22Rv1 (cell line): ENCODE data around the gene STAB1.

ENCODE experiments used
- H3K27ac ChIP-seq: fragments of 450-650 bp; 2 replicates; pipeline ENCODE4 v1.5.1; 2017
- CTCF ChIP-seq: fragments of 450-650 bp; IDR thresholded peaks from 2 replicates; pipeline ENCODE4 v1.5.1; 2017; ENCODE audit warnings: mild to moderate bottlenecking
- ZFX ChIP-seq: fragments of 450-650 bp; IDR thresholded peaks from 2 replicates; pipeline ENCODE4 v1.6.1; 2017; ENCODE audit warnings: antibody characterized with exemption, borderline replicate concordance

STAB1 gene

GRCh38 chr3:52494886-52495495 is at the start of gene STAB1:
Gene STAB1, plus strand, starts transcription at chr3:52495338. Its CDS starts 76 bp downstream, at chr3:52495414.
- no peak within 1 kb of the TSS for H3K27ac ChIP-seq
- TF ChIP-seq ZFX (no peak), CTCF (no peak)

GRCh38 chr3:52446042-52446441 is 49.1 kb upstream of the STAB1 start:
- TF ChIP-seq ZFX (no peak), CTCF (no peak)

GRCh38 chr3:52446631-52447511 is 48.3 kb upstream of the STAB1 start:
- TF ChIP-seq CTCF (peak; percentile 98), ZFX (no peak)
- H3K27ac ChIP-seq: no peak overlapping the region

More at GRCh38 chr3:52446042-52446441, 49.1 kb upstream of the STAB1 start:
- no peak overlapping the region for H3K27ac ChIP-seq

GRCh38 chr3:52447512-52448355 is 47.4 kb upstream of the STAB1 start:
- TF ChIP-seq CTCF: no peak
- no peak for TF ChIP-seq ZFX
- no peak overlapping the region for H3K27ac ChIP-seq

GRCh38 chr3:52450489-52451236 is 44.5 kb upstream of the STAB1 start:
- TF ChIP-seq CTCF: no peak
- TF ChIP-seq ZFX: no peak
- no peak overlapping the region for H3K27ac ChIP-seq

- TF ChIP-seq CTCF (no peak), ZFX (no peak)
- H3K27ac ChIP-seq: no peak overlapping the region
Observed at GRCh38 chr3:52451237-52452083, 43.7 kb upstream of the STAB1 start.
